Measurements from ENCODE around the gene CTIF.

Gene CTIF

DNA sequence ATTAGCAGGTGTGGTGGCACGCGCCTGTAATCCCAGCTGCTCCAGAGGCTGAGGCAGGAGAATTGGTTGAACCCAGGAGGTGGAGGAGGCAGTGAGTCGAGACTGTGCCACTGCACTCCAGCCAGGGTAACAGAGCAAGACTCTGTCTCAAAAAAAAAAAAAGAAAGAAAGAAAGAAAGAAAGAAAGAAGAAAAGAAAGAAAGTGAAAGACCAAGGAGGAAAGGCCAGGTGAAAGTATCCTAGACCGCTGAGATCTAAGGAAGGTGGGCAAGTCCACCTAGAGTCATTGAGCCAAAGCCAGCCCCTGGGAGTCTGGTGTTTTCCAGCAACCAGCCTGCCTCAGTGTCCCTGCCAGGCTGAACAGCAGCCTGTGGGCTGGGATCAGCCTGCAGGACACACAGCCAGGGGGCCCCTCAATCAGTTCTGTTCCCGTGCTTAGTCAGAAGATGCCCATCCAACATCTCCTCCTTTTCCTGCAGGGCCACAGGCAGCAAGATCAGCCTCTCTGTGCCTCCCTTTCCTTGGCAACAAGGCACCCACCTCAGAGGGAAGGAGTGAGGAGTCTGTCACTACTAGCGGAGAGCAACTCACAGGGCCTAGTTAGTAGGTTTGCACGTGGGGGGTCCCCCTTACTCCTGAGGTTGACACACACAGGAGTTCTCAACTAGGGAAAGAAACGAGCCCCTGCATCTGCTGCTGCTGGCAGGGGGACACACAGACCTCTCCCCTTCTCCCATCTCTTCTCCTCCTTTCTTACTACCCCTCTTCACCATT, 347.9 kb downstream of the CTIF start:
- Histone ChIP-seq H2AFZ (ENCODE audit: low read depth, low read length) (no peak overlapping the region), H3K36me3 (replicated peaks; ENCODE audit: low read depth, low read length) (no peaks in the 10 kb centered on the region), H3K9ac (ENCODE audit: low read length) (no peak overlapping the region), H3K27me3 (ENCODE audit: low read depth, low read length) (no peaks in the 10 kb centered on the region), H3K4me3 (ENCODE audit: low read length) (no peak overlapping the region), H4K20me1 (ENCODE audit: insufficient read depth, low read length) (no peaks in the 10 kb centered on the region), H3K4me2 (ENCODE audit: low read length) (no peak overlapping the region), H3K9me3 (ENCODE audit: insufficient read depth, low read length) (no peaks in the 10 kb centered on the region), H3K4me1 (ENCODE audit: low read length) (no peaks in the 10 kb centered on the region), H3K27ac (ENCODE audit: low read length) (no peak overlapping the region), H3K79me2 (ENCODE audit: low read length) (no peaks in the 10 kb centered on the region)
- TF ChIP-seq, protein P1, sequence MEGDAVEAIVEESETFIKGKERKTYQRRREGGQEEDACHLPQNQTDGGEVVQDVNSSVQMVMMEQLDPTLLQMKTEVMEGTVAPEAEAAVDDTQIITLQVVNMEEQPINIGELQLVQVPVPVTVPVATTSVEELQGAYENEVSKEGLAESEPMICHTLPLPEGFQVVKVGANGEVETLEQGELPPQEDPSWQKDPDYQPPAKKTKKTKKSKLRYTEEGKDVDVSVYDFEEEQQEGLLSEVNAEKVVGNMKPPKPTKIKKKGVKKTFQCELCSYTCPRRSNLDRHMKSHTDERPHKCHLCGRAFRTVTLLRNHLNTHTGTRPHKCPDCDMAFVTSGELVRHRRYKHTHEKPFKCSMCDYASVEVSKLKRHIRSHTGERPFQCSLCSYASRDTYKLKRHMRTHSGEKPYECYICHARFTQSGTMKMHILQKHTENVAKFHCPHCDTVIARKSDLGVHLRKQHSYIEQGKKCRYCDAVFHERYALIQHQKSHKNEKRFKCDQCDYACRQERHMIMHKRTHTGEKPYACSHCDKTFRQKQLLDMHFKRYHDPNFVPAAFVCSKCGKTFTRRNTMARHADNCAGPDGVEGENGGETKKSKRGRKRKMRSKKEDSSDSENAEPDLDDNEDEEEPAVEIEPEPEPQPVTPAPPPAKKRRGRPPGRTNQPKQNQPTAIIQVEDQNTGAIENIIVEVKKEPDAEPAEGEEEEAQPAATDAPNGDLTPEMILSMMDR (IDR thresholded peaks at IDR 0.05; ENCODE audit: low read depth, low read length) = no peak
- no peak for TF ChIP-seq EZH2phosphoT487 (IDR thresholded peaks at IDR 0.05; ENCODE audit: low read depth)

DNA sequence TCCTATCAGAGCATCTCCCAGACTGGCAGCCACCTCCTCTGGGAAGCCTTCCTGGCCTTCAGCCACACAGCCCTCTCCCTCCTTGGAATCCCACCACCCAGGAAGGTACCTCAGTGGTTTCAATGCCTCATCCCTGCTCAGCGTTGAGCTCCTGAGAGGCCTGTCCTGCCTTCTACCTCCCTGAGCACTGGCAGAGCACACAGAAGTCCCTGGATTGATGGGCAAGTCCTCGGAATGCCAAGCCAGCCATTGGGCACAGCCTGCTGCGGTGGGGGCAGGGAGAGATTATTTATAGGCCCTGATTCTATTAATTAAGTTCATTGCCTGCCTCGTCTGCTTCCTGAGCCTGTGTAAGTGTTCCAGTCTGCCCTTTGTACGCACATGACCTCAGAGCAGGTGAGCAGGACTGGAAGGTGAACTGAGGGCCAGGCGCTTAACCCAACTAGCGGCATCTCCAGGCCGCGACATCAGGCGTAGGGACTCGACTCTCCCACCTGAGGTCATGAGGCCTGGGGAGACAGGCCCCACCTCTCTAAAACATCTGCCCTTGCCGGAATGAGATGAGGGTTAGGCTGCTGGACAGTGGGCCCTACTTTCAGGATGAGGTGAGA, 348.6 kb downstream of the CTIF start:
- Histone ChIP-seq H3K9me3 (ENCODE audit: insufficient read depth, low read length) (no peaks in the 10 kb centered on the region), H4K20me1 (ENCODE audit: insufficient read depth, low read length) (no peaks in the 10 kb centered on the region), H3K27me3 (ENCODE audit: low read depth, low read length) (no peaks in the 10 kb centered on the region), H3K4me2 (ENCODE audit: low read length) (no peak overlapping the region), H2AFZ (ENCODE audit: low read depth, low read length) (no peak overlapping the region), H3K79me2 (ENCODE audit: low read length) (no peaks in the 10 kb centered on the region), H3K9ac (ENCODE audit: low read length) (no peak overlapping the region), H3K4me1 (ENCODE audit: low read length) (no peaks in the 10 kb centered on the region), H3K36me3 (replicated peaks; ENCODE audit: low read depth, low read length) (no peaks in the 10 kb centered on the region), H3K4me3 (ENCODE audit: low read length) (no peak overlapping the region), H3K27ac (ENCODE audit: low read length) (no peak overlapping the region)
- TF ChIP-seq, protein P1 (IDR thresholded peaks at IDR 0.05; ENCODE audit: low read depth, low read length) = no peak
- TF ChIP-seq EZH2phosphoT487 (IDR thresholded peaks at IDR 0.05; ENCODE audit: low read depth) = no peak

DNA sequence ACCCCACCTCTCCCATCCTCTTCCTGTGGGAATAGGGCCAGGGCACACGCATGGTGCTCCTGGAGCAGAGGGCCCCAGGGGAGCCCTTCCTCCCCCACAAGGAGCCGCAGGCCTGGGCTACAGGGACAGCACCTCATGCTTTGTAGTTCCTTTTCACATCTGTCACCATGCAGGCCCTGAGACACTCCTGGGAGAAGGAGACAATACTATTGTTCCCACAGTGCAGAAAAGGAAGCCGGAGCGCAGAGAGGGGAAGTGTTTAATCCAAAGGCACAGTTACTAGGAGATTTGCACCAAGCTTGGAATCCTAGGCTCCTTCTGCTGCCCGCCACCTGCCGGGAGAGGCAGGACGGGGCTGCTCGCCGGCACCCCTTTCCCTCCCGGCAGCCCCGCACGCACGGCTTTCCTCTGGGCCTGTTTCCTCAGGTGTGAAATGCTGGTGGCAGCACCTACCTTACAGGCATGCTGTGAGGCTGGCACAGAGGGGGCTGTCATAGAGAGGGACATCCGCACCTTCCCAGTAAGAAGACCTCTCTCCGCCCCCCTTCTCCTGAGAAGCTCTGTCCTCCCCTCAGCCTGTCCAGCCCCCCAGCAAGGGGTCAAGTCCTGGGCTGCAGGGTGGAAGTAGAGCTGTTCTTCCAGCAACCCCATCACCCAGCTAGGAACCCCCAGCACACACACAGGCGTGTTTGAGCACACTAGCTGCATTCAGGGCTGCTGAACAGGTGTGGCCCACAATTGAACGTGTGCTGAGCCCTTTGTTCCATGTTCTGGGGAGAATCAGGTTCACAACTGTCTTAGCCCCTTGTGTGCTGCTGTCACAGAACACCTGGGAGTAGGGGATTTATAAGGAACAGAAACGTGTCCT, 349.3 kb downstream of the CTIF start:
- H3K4me1 ChIP-seq (ENCODE audit: low read length) = no peaks in the 10 kb centered on the region
- no peaks in the 10 kb centered on the region for H3K9me3 ChIP-seq (ENCODE audit: insufficient read depth, low read length)
- H3K27ac ChIP-seq (ENCODE audit: low read length) = no peak overlapping the region
- no peaks in the 10 kb centered on the region for H3K36me3 ChIP-seq (replicated peaks; ENCODE audit: low read depth, low read length)
- no peak overlapping the region for H2AFZ ChIP-seq (ENCODE audit: low read depth, low read length)
- no peaks in the 10 kb centered on the region for H3K27me3 ChIP-seq (ENCODE audit: low read depth, low read length)
- H3K4me3 ChIP-seq (ENCODE audit: low read length) = no peak overlapping the region
- no peaks in the 10 kb centered on the region for H4K20me1 ChIP-seq (ENCODE audit: insufficient read depth, low read length)
- H3K9ac ChIP-seq (ENCODE audit: low read length) = no peak overlapping the region
- H3K4me2 ChIP-seq (ENCODE audit: low read length) = no peak overlapping the region
- no peaks in the 10 kb centered on the region for H3K79me2 ChIP-seq (ENCODE audit: low read length)
- TF ChIP-seq, protein P1 (IDR thresholded peaks at IDR 0.05; ENCODE audit: low read depth, low read length) = no peak
- no peak for TF ChIP-seq EZH2phosphoT487 (IDR thresholded peaks at IDR 0.05; ENCODE audit: low read depth)

DNA sequence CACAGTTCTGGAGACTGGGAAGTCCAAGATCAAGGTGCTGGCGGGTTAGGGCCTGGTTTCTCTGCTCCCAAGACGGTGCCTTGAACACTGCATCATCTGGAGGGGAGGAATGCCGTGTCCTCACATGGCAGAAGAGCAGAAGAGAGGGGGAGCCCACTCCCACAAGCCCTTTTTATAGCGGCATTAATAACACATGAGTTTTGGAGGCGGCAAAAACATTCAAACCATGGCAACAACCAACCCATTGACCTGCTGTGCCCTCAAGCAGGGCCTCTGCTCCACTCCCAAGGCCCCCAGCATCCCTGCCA, 349.9 kb downstream of the CTIF start:
- no peak overlapping the region for H2AFZ ChIP-seq (ENCODE audit: low read depth, low read length)
- no peaks in the 10 kb centered on the region for H3K27me3 ChIP-seq (ENCODE audit: low read depth, low read length)
- H3K4me3 ChIP-seq (ENCODE audit: low read length) = no peak overlapping the region
- no peak overlapping the region for H3K9ac ChIP-seq (ENCODE audit: low read length)
- no peak for TF ChIP-seq EZH2phosphoT487 (IDR thresholded peaks at IDR 0.05; ENCODE audit: low read depth)
- TF ChIP-seq, protein P1 (IDR thresholded peaks at IDR 0.05; ENCODE audit: low read depth, low read length) = no peak
- H4K20me1 ChIP-seq (ENCODE audit: insufficient read depth, low read length) = no peaks in the 10 kb centered on the region
- no peaks in the 10 kb centered on the region for H3K4me1 ChIP-seq (ENCODE audit: low read length)
- no peaks in the 10 kb centered on the region for H3K9me3 ChIP-seq (ENCODE audit: insufficient read depth, low read length)
- no peak overlapping the region for H3K27ac ChIP-seq (ENCODE audit: low read length)
- no peak overlapping the region for H3K4me2 ChIP-seq (ENCODE audit: low read length)
- H3K79me2 ChIP-seq (ENCODE audit: low read length) = no peaks in the 10 kb centered on the region
- H3K36me3 ChIP-seq (replicated peaks; ENCODE audit: low read depth, low read length) = no peaks in the 10 kb centered on the region
